ENCODE results near the gene NHEJ1.

- TF ChIP-seq CTCF (conservative IDR thresholded peaks at IDR 0.05) (no peak), ZFX (IDR thresholded peaks at IDR 0.05) (no peak)
Observed at GRCh38 chr2:219056176-219056895, 104.3 kb downstream of the NHEJ1 start.

Measured in C4-2B (cell line).